GM19035 (cell line): ENCODE data around the gene SPNS3.

ENCODE experiments used
- ATAC-seq: cut with Tn5 transposase; IDR thresholded peaks from one replicate; pipeline ENCODE4 v1.9.1; 2021; ENCODE audit not compliant: unreplicated experiment

The SPNS3 gene

DNA sequence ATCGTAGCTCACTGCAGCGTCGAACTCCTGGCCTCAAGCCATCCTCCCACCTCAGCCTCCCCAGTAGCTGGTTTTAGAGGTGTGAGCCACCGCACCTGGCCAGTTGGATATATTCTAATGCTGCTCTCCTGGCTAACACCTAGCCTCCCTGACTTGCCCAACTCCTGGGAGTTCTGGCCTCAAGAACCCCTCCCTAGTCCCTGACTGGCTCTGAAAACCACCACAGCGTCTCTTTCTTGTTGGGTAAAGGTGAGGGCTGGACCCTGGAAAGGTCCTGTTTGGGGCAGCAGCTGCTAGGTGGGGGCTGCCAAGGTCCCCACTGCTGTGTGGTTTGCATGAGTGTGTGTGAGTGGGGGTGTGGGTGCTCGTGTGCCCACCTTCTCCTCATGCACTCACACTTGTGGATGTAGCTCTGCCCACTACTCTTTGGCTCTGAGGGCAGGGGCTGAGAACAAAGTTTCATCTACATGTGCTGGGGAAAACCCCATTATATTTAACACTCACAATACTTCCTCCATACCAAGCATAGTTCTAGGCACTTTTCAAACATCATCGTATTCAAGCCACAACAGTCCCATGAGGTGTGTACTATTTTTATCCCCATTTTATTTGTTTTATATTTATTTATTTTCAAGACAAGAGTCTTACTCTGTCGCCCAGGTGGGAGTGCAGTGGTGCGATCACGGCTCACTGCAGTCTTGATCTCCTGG is 7.1 kb upstream of the SPNS3 start:
- no peak for ATAC-seq

GRCh38 chr17:4427505-4427904 is 6.2 kb upstream of the SPNS3 start:
- ATAC-seq: no peak

- no peak for ATAC-seq
These were observed 2.6 kb downstream of the SPNS3 start for GRCh38 chr17:4436381-4436780.

DNA sequence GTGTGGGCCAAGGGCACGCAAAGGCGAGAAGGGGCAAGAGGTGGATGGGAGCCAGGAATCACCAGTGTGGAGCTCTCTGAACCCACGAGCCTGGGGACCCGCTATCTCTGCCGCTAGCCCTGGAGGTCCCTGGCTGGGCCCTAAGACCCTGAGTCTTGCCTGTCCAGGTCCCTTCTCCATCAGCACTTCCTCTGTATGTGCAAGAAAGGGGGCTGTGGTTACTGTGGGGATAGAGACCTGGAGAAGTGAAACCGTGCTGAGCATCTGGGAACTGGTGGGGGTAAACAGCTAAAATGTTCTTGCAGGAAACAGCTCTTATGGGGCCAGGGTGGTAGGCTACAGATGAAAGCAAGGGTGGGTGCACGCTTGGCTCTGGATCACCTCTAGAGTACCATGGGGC is 3.1 kb downstream of the SPNS3 start:
- no peak for ATAC-seq

- no peak for ATAC-seq
These were observed 4.6 kb downstream of the SPNS3 start for GRCh38 chr17:4438162-4438944.

GRCh38 chr17:4440021-4440420 is 6.3 kb downstream of the SPNS3 start:
- ATAC-seq: no peak

GRCh38 chr17:4440690-4441686 is 7.2 kb downstream of the SPNS3 start:
- ATAC-seq: no peak

GRCh38 chr17:4442582-4442981 is 8.8 kb downstream of the SPNS3 start:
- no peak for ATAC-seq

DNA sequence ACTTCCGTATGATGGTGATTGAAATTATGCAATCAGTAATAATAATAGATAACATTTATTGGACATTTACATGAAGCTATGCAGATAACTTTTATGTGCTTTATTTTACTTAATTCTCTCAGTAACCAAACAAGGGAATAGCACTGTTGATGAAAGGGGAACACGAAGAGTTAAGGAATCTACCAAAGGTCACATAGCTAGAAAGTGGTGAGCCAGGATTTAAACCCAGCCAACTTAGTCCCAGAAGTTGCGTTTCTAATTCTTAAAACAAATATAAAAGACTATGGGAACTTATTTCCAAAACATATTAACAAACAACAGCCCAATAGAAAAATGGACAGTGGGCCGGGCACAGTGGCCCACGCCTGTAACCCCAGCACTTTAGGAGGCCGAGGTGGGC is 9.7 kb downstream of the SPNS3 start:
- no peak for ATAC-seq

- no peak for ATAC-seq
These were observed 11.2 kb downstream of the SPNS3 start for GRCh38 chr17:4444782-4445473.

DNA sequence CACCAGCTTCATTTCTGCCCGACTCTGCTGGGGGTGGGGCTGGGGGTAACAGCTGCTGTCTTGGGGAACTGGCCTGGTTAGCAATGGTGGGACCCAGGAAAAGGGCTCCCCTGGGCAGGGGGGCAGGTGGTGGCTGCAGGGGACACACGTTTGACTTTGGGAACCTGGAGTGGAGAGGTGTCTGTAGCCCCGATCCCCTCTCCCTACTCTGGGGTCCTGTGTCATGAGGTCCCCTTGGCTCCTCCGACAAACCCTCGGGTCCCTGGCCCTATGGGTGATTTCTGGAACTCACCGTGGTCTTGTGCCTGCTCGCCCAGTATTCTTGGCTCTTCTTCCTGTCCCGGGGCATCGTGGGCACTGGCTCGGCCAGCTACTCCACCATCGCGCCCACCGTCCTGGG is 12.0 kb downstream of the SPNS3 start:
- ATAC-seq: no peak

DNA sequence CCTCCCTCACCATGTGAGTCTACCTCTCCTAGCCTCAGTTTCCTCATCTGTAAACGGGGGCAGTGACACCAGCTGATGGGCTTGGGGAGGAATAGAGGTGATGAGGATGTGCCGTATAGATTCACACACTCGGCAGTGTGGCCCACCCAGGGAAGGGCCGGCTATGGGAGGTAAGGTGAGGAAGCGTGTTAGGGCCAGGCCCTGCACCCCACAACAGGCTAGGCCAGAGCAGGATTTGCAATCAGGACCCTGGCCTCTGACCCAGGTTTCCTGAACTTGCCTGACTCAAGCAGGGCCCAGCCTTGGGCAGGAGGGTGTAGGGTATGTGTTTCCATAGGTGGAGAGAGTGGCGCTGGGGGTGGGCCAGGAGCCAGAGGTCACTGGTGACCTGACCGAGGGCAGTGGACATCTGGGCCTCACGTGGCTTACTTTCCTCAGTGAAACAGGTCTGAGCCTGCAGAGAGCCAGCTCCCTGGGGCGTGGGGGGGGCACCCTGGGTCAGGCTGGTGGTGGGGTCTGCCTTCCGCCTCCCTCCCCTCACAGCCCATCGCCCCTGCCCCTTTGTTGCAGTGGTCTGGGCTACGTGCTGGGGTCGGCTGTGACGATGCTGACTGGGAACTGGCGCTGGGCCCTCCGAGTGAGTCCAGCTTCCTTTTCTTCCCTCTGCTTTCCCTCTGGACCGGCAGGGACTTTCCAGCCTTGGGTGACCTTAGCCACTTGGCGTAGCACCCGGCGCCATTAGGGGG is 12.8 kb downstream of the SPNS3 start:
- ATAC-seq: no peak

GRCh38 chr17:4448197-4448980 is 14.6 kb downstream of the SPNS3 start:
- no peak for ATAC-seq

GRCh38 chr17:4449736-4450135 is 16.0 kb downstream of the SPNS3 start:
- no peak for ATAC-seq

DNA sequence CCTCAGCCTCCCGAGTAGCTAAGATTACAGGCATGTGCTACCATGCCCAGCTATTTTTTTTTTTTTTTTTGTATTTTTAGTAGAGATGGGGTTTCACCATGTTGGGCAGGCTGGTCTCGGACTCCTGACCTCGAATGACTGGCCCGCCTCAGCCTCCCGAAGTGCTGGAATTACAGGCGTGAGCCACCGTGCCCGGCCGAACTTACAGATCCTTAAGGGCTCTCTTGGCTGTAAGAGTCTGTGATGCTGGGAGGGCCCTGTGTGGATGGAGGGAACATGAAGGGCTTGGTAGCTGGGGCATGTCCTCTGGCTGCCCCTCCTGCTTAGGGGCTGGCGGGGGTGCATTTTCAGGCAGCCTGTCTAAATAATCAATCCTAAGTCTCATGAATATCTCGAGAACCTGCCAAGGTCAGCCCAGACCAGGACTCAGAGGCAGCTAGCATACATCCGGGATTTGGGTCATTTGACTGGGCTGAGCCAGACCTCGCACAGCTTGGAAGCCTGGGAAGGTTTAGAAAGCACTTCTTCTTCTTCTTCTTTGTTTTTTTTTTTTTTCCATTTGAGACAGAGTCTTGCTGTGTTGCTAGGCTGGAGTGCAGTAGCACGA is 17.1 kb downstream of the SPNS3 start:
- no peak for ATAC-seq

GRCh38 chr17:4453812-4454591 is 20.3 kb downstream of the SPNS3 start:
- no peak for ATAC-seq

DNA sequence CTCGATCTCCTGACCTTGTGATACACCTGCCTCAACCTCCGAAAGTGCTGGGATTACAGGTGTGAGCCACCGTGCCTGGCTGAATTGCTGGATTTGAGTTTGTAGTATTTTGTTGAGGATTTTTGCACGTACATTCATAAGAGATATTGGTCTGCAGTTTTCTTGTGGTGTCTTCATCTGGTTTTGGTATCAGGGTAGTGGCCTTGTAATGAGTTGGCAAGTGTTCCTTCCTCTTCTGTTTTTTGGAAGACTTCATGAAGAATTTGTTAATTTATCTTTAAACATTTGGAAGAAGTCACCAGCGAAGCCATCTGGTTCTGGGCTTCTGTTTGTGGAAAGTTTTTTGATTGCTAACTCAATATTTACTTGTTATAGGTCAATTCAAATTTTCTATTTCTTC is 26.9 kb downstream of the SPNS3 start:
- no peak for ATAC-seq

DNA sequence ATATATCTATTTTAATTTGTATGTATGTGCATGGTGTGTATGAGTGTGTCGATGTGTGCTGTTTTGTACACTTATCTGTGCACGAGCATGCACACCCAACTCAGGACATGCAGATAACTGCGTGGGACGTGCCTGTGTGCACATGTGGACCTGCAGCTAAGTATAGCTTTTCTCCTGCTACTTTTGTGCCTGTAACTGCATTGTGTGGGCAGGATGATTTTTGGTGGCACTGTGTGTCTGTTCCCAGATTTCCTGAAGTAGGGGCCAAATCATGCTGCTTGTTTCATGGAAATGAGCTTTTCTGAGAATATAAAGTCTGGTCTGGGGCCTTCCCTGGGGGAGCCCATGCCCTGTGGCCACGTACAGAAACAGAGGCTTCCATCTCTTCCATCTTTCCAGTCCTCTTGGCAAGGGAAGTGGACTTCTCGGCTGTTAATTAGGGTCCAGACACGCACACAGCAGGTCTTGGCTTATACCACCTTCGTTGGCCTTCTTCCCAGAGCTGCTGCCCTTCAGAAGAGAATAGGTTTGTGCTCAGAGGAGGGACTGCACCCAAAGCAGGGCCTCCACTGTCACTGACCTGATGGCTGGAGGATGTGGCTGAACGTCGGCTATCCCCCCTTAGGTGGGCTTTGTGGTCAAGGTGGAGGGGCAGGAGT is 30.2 kb downstream of the SPNS3 start:
- ATAC-seq: no peak
